OCI-LY1 (cell line): ENCODE measurements around the gene NUDT4.
A peak's percentile ranks its signal among the peaks of the same experiment; 100 is the strongest.

ENCODE experiments used
- H2AFZ ChIP-seq: fragments of 200-600 bp; sonication (generic), shearing (Covaris generic); 2 replicates; pipeline ENCODE4 v1.6.0; 2014; ENCODE audit warnings: antibody characterized with exemption, mild to moderate bottlenecking, low read length
- H3F3A ChIP-seq: fragments of 200-600 bp; sonication (generic), shearing (Covaris generic); 2 replicates; pipeline ENCODE4 v1.6.0; 2014; ENCODE audit warnings: mild to moderate bottlenecking, antibody characterized with exemption, low read length, moderate library complexity; ENCODE audit not compliant: insufficient read depth
- H3K27ac ChIP-seq: fragments of 200-600 bp; sonication (generic); 2 replicates; pipeline ENCODE4 v1.5.1; 2014; ENCODE audit warnings: low read length, mixed run types, mild to moderate bottlenecking, low read depth; ENCODE audit not compliant: poor library complexity, severe bottlenecking
- H3K27me3 ChIP-seq: fragments of 200-600 bp; sonication (generic); 2 replicates; pipeline ENCODE4 v1.6.0; 2014; ENCODE audit warnings: antibody characterized with exemption, mild to moderate bottlenecking, low read length, moderate library complexity; ENCODE audit not compliant: insufficient read depth
- H3K36me3 ChIP-seq: fragments of 200-600 bp; sonication (generic); 2 replicates; pipeline ENCODE4 v1.6.1; 2014; ENCODE audit warnings: mild to moderate bottlenecking, antibody characterized with exemption, low read length, moderate library complexity, mixed read lengths; ENCODE audit not compliant: insufficient read depth
- H3K4me1 ChIP-seq: fragments of 200-600 bp; sonication (generic); 2 replicates; pipeline ENCODE4 v1.5.1; 2014; ENCODE audit warnings: mild to moderate bottlenecking, low read length, moderate library complexity; ENCODE audit not compliant: insufficient read depth, severe bottlenecking
- H3K4me2 ChIP-seq: fragments of 200-600 bp; sonication (generic), shearing (Covaris generic); 2 replicates; pipeline ENCODE4 v1.6.1; 2014; ENCODE audit warnings: low read length
- H3K4me3 ChIP-seq: fragments of 200-600 bp; sonication (generic); 2 replicates; pipeline ENCODE4 v1.5.1; 2014; ENCODE audit warnings: low read length, low read depth, mild to moderate bottlenecking, mixed read lengths; ENCODE audit not compliant: poor library complexity, severe bottlenecking
- H3K79me2 ChIP-seq: fragments of 200-600 bp; shearing (Covaris generic); 2 replicates; pipeline ENCODE4 v1.6.1; 2016; ENCODE audit warnings: mixed run types, low read length, mixed read lengths; ENCODE audit not compliant: insufficient read depth
- H3K9ac ChIP-seq: fragments of 200-600 bp; sonication (generic), shearing (Covaris generic); 2 replicates; pipeline ENCODE4 v1.6.1; 2014; ENCODE audit warnings: mild to moderate bottlenecking, low read length, mixed read lengths
- H3K9me2 ChIP-seq: fragments of 200-600 bp; sonication (generic), shearing (Covaris generic); 2 replicates; pipeline ENCODE4 v1.6.1; 2014; ENCODE audit warnings: low read depth, mild to moderate bottlenecking, low read length, mixed read lengths
- H3K9me3 ChIP-seq: fragments of 200-600 bp; shearing (Covaris generic); 2 replicates; pipeline ENCODE4 v1.6.1; 2014; ENCODE audit warnings: low read length, mixed read lengths
- H4K20me1 ChIP-seq: fragments of 200-600 bp; sonication (generic), shearing (Covaris generic); 2 replicates; pipeline ENCODE4 v1.6.0; 2016; ENCODE audit warnings: mild to moderate bottlenecking, low read length; ENCODE audit not compliant: insufficient read depth
- CTCF ChIP-seq: fragments of 200-600 bp; sonication (generic), shearing (Covaris generic); IDR thresholded peaks from 2 replicates; pipeline ENCODE4 v1.5.1; 2017; ENCODE audit warnings: mild to moderate bottlenecking, antibody characterized with exemption, low read length, moderate library complexity, mixed read lengths
- EZH2 ChIP-seq: fragments of 200-600 bp; sonication (generic), shearing (Covaris generic); IDR thresholded peaks from 2 replicates; pipeline ENCODE4 v1.8.0; 2017; ENCODE audit warnings: borderline replicate concordance, mixed run types, mild to moderate bottlenecking, antibody characterized with exemption, low read length, moderate library complexity, mixed read lengths

NUDT4 gene

GRCh38 chr12:93438266-93439050 is 60.7 kb downstream of the NUDT4 start:
- no peaks in the 10 kb centered on the region for H3K9me3 ChIP-seq
- no peaks in the 10 kb centered on the region for H3F3A ChIP-seq
- H3K4me3 ChIP-seq = peak overlapping the region; percentile 0
- peak overlapping the region; percentile 91 for H3K4me2 ChIP-seq
- no peaks in the 10 kb centered on the region for H3K9me2 ChIP-seq
- no peak overlapping the region for H3K9ac ChIP-seq
- no peaks in the 10 kb centered on the region for H3K27me3 ChIP-seq
- peaks cover 71% of the 10 kb centered on the region for H3K4me1 ChIP-seq
- no peak overlapping the region for H3K27ac ChIP-seq
- H3K36me3 ChIP-seq = no peaks in the 10 kb centered on the region
- H2AFZ ChIP-seq = no peak overlapping the region
- TF ChIP-seq EZH2 = no peak
- no peak for TF ChIP-seq CTCF
- H3K79me2 ChIP-seq = peaks cover 77% of the 10 kb centered on the region
- H4K20me1 ChIP-seq = peaks cover 6% of the 10 kb centered on the region; the same call in 1 of the 2 replicates

GRCh38 chr12:93440043-93440835 is 62.5 kb downstream of the NUDT4 start:
- H3K9me2 ChIP-seq = no peaks in the 10 kb centered on the region
- TF ChIP-seq CTCF (no peak), EZH2 (no peak)
- peaks cover 64% of the 10 kb centered on the region for H3K4me1 ChIP-seq
- no peaks in the 10 kb centered on the region for H3K9me3 ChIP-seq
- no peak overlapping the region for H2AFZ ChIP-seq
- H4K20me1 ChIP-seq = 0 out of 2 replicates have a peak, but pooled peaks cover 4% of the 10 kb centered on the region
- H3K9ac ChIP-seq = peak overlapping the region; percentile 93
- peak overlapping the region; percentile 91 for H3K4me2 ChIP-seq
- no peaks in the 10 kb centered on the region for H3K36me3 ChIP-seq
- H3K79me2 ChIP-seq = peaks cover 59% of the 10 kb centered on the region
- H3K27me3 ChIP-seq = no peaks in the 10 kb centered on the region
- H3K4me3 ChIP-seq = peak overlapping the region; percentile 89
- no peaks in the 10 kb centered on the region for H3F3A ChIP-seq
- no peak overlapping the region for H3K27ac ChIP-seq

GRCh38 chr12:93441081-93441616 is 63.4 kb downstream of the NUDT4 start:
- H3K9me3 ChIP-seq = no peaks in the 10 kb centered on the region
- H3K9me2 ChIP-seq = no peaks in the 10 kb centered on the region
- H3K4me2 ChIP-seq = peak overlapping the region; percentile 91
- no peaks in the 10 kb centered on the region for H3F3A ChIP-seq
- peaks cover 59% of the 10 kb centered on the region for H3K4me1 ChIP-seq
- 0 out of 2 replicates have a peak, but pooled peaks cover 4% of the 10 kb centered on the region for H4K20me1 ChIP-seq
- TF ChIP-seq EZH2 = no peak
- no peak for TF ChIP-seq CTCF
- no peaks in the 10 kb centered on the region for H3K36me3 ChIP-seq
- H3K79me2 ChIP-seq = peaks cover 50% of the 10 kb centered on the region
- no peak overlapping the region for H3K27ac ChIP-seq
- H3K4me3 ChIP-seq = peak overlapping the region; percentile 89
- H3K9ac ChIP-seq = peak overlapping the region; percentile 93
- no peaks in the 10 kb centered on the region for H3K27me3 ChIP-seq
- H2AFZ ChIP-seq = no peak overlapping the region
